Measurements from ENCODE around the gene COL23A1.

Gene COL23A1

GRCh38 chr5:178587763-178588611 lies 2.2 kb downstream of the COL23A1 start:
- no peak for DNase-seq

DNA sequence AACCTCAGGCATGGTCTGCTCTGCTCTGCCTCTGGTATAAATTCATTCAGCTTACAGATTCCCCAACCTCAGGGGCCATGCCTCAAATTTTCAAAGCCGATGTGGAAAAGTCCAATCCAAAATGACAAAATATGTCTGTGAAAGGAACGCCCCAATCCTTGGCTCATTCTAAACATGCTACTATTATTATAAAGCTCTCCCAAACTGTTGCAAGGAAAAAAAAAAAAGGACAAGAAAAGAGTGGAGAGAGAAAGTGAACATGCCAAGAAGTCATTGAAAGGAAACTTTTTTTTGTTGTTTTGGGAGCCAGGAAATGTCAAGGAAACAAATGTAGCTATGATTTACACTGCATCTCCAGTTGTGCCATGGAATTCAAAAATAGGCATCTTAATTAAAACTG lies 3.8 kb downstream of the COL23A1 start:
- no peak for DNase-seq

DNA sequence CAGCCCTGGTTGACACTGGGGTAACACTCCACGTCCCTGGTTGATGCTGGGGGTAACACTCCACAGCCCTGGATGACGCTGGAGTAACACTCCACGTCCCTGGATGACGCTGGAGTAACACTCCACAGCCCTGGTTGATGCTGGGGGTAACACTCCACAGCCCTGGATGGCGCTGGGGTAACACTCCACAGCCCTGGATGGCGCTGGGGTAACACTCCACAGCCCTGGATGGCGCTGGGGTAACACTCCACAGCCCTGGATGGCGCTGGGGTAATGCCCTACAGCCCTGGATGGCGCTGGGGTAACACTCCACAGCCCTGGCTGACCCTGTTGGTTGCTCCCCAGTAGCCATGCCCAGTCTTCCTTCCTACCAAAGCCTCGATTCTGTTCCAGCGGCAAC lies 4.8 kb downstream of the COL23A1 start:
- peak; percentile 6 for DNase-seq

GRCh38 chr5:178583279-178583678 lies 6.9 kb downstream of the COL23A1 start:
- DNase-seq, result no peak

DNA sequence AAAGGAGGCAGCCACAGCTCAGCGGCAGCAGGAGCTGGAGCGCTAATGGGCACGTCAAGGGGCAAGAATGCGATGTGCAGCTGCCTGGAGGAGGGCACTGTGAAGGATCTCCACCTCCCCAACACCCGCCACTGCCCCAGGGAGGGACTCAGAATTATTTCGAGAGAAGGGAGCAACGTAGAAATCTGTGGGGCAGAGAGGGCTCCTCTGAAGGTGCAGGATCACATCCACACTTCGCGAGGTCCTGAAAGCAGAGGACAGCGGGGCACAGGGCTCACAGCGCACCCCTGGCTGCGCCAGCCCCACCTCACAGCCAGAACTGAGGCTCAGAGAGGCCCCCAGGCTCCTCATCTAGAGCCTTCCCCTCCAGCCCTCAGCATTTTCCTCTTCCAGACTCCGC lies 7.9 kb downstream of the COL23A1 start:
- no peak for DNase-seq

- DNase-seq, result no peak
These were observed 8.6 kb downstream of the COL23A1 start for GRCh38 chr5:178581621-178582020.

DNA sequence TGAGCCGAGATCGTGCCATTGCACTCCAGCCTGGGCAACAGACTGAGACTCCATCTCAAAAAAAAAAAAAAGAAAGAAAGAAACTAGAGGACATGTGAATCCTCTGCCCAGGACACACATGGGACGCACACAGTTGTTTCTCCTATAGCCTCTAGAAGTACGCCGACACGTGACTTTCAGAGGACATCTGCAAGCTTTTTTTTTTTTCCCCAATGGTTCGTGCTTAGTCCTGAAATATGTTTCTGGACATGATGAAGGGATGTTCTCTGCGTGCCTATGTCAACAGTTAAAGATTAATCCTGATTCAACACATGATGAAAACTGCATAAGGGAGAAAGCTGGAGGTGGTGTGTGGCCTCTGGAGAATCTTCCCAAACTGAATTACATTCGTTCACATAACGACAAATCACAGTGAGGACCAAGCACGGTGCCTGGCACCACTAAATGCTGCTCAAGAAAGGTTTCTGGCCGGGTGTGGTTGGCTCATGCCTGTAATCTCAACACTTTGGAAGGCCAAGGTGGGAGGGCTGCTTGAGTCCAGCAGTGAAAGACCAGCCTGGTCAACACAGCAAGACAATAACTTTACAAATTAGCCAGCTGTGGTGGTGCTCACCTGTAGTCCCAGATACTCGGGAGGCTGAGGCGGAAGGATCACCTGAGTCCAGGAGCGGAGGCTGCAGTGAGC lies 9.8 kb downstream of the COL23A1 start:
- DNase-seq, result no peak

GRCh38 chr5:178577944-178578343 lies 12.2 kb downstream of the COL23A1 start:
- DNase-seq, result no peak

DNA sequence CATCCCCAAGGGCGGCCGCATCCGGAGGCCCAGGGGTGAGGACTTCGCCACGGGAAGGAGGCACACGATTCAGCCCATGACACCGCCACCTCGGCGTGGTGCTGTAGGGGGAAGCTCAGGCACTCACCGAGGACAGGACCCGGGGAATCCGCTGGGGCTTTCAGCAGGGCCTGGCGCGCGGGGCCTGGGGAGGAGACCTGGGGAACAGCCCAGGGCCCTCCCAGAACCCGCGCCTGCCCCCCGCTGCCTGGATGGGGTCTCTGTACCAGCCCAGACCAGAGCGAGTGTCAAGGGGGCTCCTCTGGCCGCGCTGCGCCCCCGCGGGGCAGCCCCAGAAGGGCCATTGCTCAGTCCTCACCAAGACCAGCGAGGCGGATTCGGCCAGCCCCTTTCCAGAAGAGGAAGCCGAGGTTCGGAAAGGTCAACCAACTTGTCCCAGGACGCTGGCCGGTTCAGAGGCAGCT lies 12.8 kb downstream of the COL23A1 start:
- DNase-seq, result no peak

GRCh38 chr5:178576591-178577351 lies 13.4 kb downstream of the COL23A1 start:
- DNase-seq, result no peak

DNA sequence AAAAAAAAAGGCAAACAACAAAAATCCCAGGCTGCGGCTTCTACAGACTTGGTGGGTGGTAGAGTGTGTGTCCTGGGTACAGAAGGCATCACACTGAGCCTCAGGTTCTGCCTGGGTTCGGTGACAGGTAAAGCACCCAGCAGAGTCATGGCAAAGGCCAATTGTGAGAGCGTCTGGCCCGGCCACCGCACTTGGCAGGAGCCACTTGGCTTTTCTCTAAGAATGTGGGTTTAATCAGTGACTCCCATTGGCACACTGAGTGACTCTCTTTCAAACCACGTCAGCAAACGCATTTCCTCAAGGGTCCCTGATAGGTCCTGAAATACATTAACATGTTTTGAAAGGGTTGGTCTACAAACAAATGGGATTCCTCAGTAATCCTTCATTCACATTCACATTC lies 17.0 kb downstream of the COL23A1 start:
- DNase-seq, result no peak

DNA sequence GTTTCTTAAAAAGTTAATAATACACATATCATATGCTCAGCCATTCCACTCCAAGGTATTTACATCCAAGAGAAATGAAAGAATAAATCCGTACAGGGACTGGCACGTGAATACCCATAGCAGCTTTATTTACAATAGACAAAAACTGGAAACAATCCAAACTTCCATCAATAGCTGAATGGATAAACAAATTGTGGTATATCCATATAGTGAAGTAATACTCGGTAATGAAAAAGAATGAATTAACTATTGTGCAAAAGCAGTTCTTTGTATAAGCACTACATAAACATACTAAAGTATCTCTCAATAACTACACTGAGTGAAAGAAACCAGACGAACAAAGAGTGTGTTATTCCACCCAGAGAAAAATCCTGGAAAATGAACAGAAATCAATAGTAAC lies 17.6 kb downstream of the COL23A1 start:
- DNase-seq, result no peak

DNA sequence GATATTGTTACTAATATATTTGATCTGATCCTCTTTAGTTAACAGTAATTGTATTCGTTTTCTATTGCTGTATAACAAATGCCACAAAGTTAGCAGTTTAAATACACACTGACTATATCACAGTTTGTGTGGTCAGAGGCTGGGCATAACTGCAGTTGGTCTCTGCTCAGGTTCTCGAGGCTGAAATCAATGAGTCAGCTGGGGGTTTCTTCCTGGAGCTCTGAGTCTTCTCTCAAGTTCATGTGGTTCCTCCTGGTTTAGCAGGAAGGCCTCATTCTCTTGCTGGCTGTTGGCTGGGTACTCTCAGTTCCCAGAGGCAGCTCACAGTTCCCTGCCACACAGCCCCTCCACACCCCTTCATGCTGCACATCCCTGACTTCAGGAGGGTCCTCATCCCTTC lies 20.7 kb downstream of the COL23A1 start:
- DNase-seq, result no peak

DNA sequence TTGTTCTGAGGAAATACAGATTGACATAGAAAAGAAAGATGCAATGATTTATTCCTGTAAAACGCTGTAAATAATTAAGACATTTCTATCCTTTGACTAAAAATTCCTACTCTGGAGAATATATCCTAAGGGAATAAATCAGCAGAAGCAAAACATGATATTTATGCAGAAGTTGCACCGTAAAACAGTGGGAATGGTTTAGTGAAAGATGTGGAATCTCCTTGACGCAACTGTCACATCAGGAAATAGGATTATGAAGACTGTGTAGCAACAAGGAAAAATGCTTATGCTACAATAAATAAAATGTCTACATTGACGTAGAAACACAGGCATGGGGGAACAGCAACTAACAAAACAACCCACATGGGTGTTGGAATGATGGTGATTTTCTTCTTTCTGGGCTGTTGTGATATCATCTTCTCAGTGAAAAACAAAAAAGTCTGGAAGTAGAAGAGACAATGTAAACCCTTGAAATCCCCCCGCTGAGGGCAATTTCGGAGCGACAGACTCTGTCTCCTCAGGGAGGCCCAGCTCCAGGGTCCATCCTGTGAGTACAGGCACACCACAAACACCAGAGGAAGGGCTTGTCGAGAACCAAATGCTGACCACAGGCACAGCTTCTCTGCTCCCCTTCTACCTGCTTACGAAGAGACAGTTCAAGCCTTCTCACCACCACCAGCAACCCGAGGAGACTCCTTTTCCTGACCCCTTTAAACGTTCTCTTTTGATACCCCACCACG lies 25.2 kb downstream of the COL23A1 start:
- DNase-seq, result no peak

GRCh38 chr5:178564397-178564796 lies 25.8 kb downstream of the COL23A1 start:
- no peak for DNase-seq

- DNase-seq, result no peak
These were observed 26.6 kb downstream of the COL23A1 start for GRCh38 chr5:178563621-178564020.

DNA sequence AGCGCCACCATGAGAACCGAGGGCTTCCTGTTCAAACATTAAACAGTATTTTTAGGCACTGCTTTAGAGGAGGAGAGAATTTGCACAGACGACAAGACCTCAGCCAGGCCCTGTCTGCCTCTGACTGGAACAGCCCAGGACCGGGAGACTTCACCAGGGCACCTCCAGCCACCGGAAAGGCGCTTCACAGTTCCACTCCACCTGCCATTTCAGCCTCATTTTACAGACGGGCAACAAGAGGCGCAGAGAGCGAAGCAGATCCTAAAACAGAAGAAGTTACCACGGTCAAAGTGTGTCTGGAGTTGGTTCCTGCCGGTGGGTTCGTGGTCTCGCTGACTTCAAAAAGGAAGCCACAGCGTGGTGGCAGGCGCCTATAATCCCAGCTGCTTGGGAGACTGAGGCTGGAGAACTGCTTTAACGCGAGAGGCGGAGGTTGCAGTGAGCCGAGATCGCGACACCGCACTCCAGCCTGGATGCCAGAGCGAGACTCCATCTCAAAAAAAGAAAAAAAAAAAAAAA lies 28.4 kb downstream of the COL23A1 start:
- DNase-seq, result no peak

GRCh38 chr5:178560911-178561310 lies 29.3 kb downstream of the COL23A1 start:
- no peak for DNase-seq

DNA sequence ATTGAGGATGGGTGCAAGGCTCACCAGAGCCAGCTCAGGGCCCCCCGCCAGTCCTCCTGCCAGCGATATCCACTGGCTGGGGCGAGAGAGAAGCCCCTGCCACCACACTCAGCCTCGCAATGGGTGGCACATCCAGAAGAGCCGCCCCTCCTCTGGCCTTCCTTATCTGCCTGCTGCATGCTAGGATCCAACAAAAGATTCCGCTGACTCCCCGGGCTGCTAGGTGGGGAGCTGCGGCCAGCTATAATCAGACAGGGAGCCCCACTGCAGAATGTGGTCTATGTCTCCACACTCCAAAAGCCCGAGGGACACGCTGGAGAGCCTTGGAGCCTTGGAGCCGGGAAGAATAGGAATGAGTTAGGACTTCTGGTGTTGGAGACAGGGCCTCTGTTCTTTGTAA lies 32.8 kb downstream of the COL23A1 start:
- DNase-seq, result no peak

GRCh38 chr5:178555771-178556211 lies 34.4 kb downstream of the COL23A1 start:
- no peak for DNase-seq

DNA sequence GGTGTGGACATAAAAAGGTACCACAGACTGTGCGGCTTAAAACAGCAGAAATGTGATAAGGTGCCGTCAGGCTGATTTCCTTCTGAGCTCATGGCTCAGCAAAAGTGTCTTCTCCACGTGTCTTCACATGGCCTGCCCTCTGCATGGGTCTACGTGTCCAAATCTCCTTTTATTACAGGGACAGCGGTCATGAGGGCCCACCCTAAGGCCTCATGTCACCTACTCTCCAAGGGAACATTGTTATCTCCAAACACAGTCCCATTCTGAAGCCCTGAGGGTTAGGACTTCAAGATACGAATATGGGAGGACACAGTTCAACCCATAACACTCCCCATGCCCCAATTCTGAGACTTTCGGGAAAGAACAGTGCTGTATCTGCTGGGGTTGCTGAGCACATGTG lies 35.2 kb downstream of the COL23A1 start:
- DNase-seq, result no peak

DNA sequence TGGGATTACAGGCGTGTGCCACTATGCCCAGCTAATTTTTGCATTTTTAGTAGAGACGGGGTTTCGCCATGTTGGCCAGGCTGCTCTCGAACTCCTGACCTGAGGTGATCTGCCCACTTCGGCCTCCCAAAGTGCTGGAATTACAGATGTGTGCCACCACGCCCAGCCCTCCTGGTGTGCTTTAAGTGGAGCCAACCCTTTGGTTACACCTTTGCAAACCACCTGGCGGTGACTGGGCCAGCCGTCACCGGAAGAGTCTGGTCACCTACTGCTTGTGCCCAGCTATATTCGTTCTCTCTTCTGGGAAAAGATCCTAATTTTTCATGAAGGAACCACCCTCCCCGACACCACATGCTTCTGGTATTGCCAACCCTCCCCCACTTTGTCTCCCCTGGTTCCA lies 35.9 kb downstream of the COL23A1 start:
- no peak for DNase-seq

DNA sequence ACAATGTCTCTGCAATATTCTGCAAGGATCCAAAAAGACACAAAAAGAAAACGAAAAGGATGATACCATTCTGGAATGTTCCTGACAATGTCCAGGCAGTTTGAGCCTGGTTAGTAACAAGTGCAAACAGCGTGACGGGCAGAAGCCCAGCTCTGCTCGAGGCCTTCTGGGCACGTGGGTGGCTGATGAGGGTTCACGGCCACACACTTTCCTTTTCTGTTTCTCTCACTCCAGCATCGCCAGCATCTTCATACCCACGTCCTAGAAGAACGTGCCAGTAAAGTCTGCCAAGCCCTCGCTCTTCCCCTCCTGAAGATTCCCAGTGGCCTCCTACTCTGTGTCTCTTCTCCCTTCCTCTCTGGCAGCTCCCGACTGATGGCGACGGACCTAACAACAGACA lies 36.7 kb downstream of the COL23A1 start:
- DNase-seq, result no peak
